Stimulated activated CD4-positive, alpha-beta T cell treated with anti-CD3 and anti-CD28 coated beads, Interleukin-1b, Interleukin-23, amount 100 ng/mL, for 4 hours (primary cell): ENCODE measurements around the gene AMPD3.

Source experiments
- DNase-seq, 2 donors: peaks; one replicate each; pipeline ENCODE4 v3.0.0-alpha.2; 2020; ENCODE audit warnings: low read depth in 2 of 2

AMPD3 gene

DNA sequence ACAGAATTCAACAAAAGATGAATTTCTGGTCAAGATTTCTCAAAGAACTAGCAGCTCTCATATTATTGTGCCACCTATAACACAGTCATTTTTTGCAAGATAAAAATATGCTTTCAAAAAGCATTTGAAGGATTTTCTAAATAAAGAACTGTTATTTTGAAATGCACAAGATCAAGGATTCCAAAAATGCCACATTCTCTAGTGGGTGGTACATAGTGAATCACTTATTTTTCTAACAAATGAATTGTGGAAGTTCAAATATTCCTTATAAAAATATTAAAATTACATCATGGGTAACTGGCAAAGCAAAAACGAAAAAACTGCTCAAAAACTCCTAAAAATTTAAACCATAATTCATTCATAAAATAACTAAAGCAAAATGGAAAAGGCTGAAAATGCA, 83.9 kb downstream of the AMPD3 start:
- no peak for DNase-seq

DNA sequence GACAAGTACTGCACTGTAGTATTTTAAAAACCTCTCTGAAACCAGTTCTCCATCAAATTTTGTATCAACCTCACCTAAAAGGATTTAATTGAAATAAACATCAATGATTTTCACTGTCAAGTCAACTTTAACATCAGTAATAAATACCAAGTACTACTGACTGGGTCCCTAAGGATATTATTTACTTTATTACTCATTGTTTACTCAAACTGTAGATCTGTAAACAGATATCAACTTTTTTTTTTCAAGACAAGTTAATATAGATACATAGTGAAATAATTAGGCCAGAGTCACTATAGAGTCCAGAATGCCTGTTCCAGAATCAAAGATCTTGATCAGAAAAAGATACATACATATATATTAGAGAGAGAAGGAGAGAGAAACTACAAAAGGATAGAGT, 84.3 kb downstream of the AMPD3 start:
- DNase-seq = no peak

DNA sequence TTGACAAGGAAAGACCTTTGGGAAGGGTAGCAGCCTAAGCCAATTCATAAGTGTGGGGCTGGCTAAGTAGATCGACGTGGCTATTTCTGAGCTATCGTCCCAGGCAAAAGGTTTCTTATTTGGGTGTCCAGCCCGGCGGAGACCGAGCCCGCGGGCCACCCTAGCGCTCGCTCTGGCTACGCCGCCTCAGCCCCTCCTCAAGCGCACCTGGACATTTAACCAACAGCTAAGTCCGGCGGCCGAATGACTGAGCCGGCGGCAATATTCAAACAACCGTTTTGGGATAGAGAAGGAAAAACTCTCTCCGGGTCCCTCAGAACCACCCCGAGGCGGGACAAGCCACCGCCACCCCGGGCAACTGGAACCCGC, 85.5 kb downstream of the AMPD3 start:
- peak in 1 of 2 donors; percentile 6 for DNase-seq

DNA sequence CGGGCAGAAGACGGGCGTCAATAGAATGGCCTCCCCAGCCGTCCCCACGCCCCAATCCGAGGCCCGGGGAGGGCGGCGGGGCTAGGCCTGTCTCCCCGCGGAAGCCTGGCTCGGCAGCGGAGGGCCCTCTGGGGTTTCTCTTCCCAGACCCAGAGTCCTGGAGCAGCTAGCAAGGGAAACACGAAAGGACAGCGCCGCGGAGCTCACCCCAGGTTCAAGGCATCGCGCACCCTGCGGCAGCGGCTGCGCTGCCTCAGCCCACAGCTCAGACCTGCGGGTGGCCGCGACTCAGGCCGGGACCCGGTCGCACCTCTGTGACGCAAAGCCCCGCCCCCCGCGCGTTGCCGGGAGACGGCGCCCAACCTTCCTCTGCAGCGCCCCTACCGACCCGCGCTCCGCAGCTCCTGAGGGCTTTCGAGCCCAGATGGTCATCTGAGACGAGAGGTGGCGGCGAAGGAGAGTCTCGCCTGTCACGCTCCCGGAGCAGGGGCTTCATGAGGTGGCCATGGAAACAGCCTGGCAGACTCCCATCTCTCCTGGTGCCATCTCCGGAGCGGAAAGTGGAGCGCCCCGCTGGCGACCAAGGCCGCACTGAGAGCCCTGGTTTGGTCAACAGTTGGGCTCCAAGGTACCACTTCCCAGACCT, 86.0 kb downstream of the AMPD3 start, which contains the start of gene RNF141:
Gene RNF141 (minus strand): TSS at position 273 of the 646 bp plus-strand sequence. CDS start 7,029 bp downstream, outside the sequence.
- peak; percentile 93 to 98 for DNase-seq

DNA sequence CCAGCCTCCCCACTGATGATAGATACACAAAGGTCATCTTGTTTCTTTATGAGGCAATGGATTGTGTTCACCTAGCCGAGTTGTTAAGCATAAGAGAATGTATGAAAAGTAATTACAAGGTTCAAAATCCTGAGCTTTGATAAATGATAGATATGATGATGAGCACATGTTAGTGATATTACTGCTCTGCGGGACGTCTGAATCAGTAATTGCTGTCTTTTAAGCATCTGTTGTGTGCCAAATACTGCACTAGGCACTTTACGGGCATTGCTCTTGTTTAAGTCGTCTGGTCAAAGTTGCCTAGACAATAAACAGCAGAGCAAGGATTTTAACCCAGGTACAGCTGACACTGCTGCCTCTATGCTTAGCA, 86.5 kb downstream of the AMPD3 start:
- DNase-seq = no peak

DNA sequence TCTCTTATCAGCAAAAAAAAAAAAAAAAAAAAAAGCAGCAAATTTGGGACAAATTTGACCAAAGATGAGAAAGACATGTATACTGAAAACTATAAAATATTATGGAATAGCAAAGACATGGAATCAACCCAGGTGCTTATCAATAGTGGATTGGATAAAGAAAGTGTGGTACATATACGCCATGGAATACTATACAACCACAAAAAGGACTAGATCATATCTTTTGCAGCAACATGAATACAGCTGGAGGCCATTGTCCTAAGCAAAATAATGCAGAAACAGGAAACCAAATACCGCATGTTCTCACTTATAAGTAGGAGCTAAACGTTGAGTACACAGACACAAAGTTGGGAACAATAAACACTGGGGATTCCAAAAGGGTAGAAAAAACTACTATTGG, 87.7 kb downstream of the AMPD3 start:
- DNase-seq = no peak

DNA sequence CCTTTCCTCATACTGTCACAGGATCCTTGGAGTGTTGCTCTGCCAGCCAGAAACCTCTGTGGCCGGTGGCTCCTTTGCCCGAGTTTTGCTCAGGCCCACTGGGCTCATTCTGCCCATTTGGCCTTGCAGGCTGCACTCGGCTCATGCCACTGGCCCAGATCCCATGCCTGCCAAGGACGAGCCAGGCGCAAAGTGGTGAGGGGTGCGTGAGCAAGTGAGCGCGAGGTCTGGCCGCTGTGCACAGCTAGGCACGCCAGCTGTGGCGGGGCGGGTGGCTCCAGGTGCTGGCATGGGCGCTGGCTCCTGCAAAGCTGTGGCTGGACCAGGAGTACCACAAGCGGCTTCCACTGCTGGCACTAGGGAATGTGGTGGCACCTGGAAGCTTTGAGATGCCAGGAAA, 88.7 kb downstream of the AMPD3 start:
- no peak for DNase-seq

DNA sequence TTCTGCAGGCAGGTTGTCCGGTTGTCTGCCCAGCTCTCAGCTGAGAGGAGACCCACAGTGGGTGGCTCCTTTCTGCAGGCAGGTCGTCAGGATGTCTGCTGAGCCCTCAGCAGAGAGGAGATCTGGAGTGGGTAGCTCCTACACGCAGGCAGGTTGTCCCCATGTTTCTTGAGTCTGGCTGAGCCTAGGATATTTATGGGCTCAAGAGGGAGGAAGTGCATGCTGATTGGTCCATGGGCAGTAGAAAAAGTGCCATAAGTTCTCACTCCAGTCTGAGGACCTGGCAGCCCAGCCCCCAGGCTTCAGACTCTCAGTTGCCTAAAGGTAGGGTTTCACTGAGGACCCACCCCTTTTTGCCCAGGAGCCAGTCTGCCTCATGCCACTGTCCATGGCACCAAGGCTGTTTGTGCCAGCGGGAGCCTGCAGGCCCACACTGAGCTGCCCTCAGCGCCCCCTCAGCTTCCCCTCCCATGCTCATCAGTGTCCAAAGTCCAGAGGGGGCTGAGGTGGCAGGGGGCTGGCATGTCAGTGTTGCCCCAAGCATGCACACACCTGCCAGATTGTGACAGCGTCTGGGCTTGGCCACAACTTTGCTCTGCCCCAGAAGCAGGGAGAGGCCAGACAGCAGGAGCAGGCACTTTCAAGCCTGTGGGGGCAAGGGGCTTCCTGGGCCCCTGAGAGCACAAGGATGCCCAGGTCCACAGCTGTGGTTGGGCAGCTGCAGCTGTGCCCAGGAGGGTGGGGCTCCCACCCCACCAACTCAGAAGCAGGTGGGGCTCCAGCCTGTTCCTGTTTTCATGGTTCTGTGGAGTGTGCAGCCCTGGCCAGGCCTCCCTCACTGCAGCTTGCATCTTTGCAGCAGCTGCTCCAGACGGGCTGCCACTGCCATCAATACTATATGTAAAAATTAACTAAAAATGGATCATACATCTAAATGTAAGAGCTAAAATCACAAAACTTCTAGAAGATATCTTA, 89.7 kb downstream of the AMPD3 start:
- no peak for DNase-seq

DNA sequence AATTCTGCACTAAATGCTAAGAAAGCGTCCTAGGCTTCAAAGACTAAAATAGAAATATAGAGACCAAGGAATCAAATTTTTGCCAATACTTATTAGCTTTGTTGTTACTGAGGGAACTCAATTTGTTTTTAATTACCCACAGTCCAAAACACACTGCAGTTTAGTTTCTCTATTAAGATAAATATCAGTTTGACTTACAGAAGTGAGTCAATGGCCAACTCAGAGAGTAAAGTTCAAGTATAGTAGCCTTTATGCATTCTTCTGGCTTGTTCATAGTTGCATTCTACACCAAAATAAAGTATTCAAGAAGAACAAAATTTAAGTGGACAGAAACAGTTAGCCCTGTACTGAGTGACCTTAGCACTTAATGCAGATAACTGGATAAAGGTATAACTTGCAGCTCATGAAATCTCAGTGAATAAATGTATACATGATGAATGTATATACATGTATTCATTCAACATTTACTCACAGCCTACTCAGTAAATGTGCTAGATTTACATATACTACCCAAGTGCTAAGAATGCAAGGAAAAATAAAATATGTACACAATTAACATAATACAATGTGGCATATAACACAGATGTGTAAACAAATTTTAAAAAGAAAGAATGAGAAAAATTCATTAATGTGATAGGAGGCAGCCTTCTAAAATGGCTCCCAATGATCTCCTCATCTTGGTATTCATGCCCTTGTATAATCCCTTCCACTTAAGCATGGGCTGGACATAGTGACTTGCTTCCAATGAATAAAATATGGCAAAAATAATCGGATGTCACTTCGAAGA, 95.6 kb downstream of the AMPD3 start:
- no peak for DNase-seq

DNA sequence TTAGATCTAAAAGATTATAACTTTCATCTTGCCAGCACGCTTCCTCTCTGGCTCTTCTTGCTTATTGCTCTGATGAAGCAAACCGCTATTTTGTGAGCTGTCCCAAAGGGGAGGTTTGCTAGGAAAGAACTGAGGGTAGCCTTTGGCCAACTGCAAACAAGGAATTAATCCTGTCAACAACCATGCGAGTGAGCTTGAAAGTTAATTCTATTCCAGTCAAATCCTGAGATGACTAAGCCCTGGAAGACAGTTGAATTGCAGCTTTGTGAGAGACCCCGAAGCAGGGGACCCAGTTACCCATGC, 96.2 kb downstream of the AMPD3 start:
- no peak for DNase-seq

DNA sequence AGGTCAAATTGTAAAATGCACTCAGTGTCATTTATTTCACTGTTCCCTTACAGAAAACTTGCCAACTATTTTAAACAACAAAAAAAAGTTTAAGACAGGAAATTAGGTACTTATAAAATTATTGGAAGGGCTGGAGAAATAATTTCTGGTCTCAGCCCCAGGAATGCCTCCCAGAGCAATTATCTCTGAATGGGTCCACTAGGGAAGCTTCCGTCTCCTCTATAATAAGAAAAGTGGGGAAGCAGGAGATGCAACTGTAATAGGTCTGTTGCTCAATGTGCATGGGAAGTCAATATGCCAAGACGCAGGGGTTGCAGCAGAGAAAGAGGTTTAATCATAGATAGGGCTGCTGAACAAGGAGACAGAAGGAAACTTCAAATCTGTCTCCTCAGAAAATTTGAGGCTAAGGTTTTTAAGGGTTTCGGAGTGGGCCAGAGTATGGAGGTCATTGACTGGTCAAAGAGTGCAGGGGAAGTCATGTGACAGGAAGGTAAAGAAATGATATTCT, 96.8 kb downstream of the AMPD3 start:
- DNase-seq = no peak

DNA sequence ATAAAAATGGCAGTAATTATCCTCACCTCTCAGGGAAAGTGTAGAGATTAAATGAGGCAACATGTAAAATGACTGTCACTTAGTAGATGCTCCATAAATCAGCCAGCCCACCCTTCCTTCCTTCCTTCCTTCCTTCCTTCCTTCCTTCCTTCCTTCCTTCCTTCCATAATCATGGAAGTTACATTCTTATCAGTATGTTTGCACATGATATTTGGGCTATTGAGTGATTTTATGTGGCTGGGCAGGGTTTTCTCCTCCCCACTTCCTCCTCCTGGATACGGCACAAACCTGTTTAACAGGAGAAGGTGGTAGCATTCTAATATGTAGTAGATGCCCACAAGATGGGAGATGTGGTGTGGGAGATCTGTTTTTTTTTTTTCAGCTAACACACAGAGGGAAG, 101.5 kb downstream of the AMPD3 start:
- DNase-seq = no peak
